ENCODE data around the gene IQCK.

DNA sequence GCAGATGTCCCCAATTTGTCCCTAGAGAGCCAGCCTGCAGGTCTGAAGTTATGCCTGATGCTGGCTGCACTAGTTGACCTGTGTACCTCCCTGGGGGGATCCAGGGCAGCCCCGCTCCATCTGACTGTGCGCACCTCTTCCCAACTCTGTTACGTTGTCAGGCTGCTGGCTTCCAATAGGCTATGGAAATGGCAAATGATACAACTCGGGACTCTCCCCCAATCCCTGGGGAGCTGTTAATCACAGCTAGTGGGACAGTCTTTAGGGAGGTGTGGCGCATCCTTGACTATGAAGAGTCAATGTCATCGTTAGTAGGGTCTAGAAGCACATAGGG lies 136.4 kb downstream of the IQCK start:
- TF ChIP-seq, protein P1, sequence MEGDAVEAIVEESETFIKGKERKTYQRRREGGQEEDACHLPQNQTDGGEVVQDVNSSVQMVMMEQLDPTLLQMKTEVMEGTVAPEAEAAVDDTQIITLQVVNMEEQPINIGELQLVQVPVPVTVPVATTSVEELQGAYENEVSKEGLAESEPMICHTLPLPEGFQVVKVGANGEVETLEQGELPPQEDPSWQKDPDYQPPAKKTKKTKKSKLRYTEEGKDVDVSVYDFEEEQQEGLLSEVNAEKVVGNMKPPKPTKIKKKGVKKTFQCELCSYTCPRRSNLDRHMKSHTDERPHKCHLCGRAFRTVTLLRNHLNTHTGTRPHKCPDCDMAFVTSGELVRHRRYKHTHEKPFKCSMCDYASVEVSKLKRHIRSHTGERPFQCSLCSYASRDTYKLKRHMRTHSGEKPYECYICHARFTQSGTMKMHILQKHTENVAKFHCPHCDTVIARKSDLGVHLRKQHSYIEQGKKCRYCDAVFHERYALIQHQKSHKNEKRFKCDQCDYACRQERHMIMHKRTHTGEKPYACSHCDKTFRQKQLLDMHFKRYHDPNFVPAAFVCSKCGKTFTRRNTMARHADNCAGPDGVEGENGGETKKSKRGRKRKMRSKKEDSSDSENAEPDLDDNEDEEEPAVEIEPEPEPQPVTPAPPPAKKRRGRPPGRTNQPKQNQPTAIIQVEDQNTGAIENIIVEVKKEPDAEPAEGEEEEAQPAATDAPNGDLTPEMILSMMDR (IDR thresholded peaks at IDR 0.05): no peak
- TF ChIP-seq POLR2A (IDR thresholded peaks at IDR 0.05): no peak

Data from right lobe of liver (tissue), 4 donors.